HG02642 (cell line): ENCODE results near the gene ASXL1.
A peak's percentile ranks its signal among the peaks of the same experiment; 100 is the strongest.

Experiments
- ATAC-seq: cut with Tn5 transposase; IDR thresholded peaks from one replicate; pipeline ENCODE4 v1.9.1; 2021; ENCODE audit warnings: mild to moderate bottlenecking; ENCODE audit not compliant: unreplicated experiment, poor library complexity

Gene ASXL1

DNA sequence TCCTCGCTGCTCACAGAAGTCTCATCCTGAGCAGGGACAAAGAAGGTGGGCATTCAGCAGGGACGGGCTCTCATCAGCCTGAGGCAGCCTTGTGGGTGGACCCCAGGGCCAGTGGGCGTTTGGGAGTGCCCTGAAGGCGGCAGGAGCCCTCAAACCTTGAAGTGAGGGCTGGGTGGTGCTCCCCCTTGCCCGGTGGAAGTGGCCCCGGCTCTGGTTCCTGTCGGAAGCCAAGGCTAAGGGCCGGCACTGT, 116.5 kb downstream of the ASXL1 start:
- no peak for ATAC-seq

DNA sequence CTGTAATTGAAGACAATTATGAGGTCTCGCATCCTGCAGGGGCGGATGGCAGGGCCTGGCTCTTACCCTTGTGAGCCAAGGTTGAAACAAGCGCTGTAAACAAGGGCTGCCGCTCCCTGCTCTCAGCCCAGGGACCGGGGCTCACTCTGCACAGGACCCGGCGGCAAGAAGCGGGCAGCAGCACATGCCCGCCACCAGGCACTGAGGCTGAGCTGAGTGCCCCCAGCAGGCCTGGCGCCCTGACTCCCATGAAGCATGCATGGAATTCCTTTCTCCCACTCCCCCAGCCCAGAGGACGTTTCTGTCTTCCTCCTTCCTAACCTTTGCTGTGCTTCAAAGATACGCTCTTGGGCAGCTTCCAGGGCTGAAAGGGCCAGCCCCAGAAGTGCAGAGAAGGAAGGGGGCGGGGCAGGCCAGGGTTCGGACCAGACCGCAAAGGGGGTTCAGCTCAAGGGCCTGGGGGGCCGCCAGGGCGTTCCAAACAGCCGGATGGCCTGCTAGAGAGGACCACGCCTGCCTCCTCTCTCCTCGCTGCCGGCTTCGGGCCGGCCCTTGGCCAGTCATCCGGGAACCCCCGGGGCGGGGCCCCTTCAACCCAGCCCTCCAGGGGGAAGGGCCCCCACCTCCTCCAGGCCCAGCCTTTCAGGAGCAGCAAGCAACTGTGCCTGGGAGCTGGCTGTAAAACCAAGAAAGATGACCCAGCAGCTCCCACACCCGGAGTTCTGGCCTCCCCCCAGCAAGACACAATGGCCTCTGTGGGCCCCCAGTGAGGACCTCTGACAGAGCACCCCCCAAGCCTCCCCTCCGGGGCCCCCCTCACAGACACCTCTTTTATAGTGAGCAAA, 117.1 kb downstream of the ASXL1 start:
- ATAC-seq, result no peak

DNA sequence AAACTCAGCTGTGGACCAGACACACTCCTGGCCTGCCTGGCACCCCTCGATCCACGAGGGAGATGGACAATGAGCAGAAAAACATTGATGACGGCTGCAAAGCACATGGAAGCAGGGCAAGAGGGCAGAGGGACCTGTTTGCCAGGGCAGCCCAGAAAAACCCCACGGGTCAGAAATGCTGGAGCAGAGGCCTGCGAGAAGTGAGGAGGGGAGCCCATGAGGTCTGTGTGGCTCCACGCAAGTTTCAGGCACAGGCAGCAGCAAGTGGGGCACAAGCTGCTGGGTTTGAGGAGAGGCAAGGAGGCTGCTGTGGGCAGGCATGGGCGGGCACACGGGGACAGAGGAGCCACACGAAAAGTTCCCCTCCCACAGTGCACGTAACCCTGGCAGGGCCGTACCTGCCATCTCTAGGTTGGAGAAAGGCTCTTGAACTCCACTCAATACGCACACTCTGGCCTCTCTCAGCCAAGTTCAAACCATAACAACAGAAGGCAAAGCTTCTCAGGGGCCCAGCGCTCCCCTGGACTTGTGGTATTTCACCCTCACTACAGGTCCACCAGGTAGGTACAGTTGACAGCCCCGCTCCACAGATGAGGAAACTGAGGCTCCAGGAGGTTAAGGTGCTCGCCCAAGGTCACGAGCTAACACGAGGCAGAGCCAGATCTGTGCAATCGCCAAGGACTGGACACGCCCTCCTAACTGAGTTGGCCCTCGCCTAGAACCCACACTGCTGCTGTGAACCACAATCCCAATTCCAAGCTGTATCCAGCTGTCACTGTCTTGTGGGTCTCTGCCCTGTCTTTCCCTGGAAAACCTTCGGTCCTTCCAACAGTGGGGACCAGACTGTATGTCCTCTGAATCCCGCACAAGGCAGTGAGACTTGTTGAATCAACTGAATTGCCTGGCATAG, 118.8 kb downstream of the ASXL1 start:
- ATAC-seq, result no peak

DNA sequence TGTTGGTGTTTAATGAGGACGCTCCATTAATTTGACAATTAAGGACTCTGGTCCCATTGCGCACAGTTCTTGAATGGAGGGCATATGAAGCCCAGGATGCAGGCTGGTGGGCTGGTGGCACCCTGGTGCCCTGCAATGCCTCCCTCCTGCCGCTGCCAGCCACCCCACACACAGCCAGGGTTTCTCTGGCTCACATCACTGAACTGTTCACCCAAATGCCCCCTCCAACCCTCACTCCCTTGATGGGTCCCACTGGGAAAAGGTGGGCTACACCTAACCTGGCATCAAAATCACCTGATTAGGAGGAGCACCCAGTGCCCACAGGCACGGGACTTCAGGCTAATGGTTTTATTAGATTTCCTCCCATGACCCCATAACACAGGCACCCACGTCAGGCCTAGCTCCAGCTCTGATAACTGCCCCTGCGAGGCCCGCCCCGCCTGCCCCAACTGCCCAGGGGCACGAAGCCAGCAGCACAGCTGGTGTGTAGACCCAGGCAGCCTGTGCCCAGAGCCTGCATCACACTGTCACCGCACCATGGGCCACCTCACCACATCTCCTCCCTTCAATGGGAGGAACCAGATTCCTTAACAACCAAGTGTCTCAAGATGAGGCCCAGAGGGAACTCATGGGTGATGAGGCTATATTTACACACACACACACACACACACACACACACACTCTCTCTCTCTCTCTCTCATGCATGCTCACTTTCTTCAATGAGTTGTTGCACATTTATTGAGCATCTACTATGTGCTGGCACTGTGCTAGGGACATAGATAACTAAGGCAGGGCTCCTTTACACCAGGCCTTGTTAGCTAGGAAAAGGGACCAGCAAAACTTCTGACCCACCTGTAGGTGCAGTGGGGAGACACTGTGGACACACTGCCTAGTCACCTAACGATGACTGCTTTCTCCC, 119.7 kb downstream of the ASXL1 start:
- ATAC-seq, result no peak

DNA sequence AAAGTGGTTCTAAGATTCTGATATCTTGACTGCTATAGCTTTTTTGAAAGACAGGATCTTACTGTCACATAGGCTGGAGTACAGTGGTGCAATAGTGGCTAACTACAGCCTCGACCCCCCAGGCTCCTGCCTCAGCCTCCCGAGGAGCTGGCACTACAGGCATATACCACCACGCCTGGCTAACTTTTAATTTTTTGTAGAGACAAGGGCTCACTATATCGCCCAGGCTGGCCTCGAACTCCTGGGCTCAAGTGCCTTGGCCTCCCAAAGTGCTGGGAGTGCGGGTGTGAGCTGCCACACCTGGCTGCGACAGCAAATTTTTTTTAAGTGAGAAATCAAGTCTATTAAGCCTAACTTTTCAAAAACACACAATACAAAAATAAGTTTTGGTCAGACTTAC, 120.4 kb downstream of the ASXL1 start:
- ATAC-seq, result no peak

DNA sequence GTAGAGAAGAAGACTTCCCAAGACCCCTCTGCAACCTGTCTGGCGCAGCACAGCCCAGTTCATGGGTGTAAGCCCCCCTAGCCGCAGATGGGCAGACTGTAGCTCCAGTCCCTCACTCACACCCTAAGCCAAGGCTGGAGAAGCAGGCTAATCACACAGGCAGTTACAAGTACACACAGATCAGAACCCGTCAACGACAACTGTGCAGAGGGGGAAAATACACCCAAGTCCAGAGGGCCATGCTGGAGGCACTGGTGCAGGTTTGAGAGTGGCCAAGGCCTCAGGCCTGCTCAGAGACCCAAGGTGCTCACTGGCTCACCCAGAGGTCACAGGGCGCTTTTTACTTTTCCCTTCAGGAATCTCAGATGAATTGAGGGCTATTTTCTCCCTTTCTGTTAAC, 120.9 kb downstream of the ASXL1 start:
- no peak for ATAC-seq

DNA sequence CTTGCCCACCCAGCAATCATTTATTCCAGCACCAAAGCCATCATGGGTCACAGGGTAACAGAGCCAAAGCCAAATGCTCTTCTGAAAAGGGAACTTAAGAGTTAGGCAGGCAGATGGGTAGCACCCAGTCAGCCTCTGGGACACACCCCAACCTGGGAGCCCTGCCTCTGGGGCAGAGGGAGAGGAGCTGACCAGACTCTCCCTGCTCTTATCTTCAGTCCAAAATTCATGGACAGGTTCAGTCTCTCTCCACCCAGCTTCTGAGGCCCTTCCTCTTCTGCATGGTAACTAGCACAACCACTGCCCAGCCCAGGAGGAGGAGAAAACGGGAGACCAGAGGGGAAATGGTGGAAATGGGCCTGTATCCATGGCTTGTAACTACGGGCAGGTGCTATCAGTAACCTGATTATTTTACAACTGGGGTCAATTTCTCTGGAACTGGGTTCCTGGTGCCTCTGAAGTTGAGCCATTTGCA, 121.6 kb downstream of the ASXL1 start:
- ATAC-seq, result no peak

DNA sequence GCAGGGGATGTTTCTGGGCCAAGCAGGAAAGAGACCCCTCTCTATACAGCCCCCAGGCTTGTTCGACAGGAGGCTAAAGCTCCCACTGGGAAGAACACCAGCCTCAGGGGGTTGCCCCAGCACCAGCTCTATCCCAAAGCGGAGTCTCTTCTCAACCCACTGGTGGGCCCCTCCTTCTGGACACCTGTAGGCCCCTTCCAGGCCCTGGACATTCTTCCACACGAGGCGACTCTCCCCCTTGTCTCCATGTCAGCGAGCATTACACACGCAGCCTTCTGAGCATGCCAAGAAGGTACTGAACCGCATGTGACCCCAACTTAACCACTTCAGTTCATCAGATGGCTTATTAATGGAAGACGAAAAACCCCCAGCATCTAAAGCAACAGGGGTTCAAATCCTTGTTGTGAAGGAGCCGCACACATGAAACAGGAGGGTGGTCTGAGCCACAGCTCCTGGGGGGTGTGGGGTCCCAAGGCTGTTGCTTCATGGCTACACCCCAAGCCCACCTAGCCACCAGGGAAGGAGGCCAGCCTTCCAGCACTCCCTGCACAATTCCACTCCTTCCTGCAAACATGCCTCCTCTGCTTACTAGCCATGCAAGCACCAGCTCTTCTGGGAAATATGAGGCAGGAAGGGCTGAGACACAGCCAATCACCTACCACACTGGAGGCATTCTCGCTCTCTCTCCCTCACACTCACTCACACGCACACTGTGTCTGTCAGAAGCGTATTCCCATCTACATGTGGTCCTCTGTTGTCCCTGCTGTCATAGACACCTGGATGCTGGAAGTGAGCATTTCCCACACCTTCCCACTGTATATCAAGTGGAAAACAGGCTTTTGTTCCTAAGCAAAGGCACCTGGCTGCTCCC, 122.5 kb downstream of the ASXL1 start:
- no peak for ATAC-seq

DNA sequence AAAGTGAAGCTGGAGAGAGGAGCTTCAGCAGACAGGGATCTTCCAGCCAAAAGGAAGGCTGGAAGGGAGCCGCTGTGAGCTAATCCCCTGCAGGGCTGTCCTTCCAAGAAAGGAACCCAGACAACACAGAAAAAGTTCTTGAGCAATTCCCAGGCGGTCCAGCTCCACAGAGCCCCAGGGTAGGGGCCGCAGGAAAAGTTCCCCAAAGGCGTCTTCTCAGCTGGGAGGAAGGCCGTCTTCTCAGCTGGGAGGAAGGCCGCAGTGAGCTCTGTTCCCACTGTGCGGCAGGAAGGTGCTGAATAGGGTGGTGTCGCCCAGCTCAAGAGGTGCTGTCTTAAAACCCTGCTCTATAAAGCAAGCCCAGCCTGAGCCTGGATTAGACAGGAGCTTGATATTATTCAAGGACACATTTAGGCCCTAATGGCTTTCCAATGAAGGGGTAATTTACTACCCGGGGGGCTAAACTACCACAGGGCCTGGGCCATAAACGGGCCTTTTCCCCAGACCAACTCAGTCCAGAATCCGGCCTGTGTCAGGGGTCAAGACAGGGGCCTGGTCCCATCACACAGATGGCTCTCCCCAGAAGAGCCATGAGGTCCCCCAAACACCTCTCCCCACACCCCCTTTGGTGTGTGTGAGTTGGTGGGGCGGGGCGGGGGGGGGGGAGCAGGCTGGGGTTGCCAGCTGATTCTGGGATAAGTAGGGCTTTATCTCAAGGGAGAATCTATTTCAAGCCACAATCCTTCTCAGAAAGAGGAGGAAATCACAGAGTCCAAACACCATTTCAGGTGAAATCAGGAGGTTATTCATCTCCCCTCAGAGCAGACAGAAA, 123.4 kb downstream of the ASXL1 start:
- ATAC-seq, result no peak

DNA sequence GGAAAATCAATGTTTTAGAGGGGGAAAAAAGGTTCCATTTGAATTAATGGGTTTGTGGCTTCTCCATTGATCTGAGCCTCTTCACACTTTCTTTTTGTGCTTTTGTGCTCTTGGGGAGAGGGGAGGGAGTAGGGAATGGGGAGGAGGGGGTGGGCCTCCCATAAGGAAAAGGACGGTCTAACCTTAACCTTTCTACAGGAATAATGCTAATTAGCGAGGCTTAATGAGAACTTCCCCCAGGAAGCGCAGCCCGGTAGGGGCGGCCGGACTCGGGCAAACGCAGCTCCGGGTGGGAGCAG, 124.0 kb downstream of the ASXL1 start:
- ATAC-seq, result no peak

DNA sequence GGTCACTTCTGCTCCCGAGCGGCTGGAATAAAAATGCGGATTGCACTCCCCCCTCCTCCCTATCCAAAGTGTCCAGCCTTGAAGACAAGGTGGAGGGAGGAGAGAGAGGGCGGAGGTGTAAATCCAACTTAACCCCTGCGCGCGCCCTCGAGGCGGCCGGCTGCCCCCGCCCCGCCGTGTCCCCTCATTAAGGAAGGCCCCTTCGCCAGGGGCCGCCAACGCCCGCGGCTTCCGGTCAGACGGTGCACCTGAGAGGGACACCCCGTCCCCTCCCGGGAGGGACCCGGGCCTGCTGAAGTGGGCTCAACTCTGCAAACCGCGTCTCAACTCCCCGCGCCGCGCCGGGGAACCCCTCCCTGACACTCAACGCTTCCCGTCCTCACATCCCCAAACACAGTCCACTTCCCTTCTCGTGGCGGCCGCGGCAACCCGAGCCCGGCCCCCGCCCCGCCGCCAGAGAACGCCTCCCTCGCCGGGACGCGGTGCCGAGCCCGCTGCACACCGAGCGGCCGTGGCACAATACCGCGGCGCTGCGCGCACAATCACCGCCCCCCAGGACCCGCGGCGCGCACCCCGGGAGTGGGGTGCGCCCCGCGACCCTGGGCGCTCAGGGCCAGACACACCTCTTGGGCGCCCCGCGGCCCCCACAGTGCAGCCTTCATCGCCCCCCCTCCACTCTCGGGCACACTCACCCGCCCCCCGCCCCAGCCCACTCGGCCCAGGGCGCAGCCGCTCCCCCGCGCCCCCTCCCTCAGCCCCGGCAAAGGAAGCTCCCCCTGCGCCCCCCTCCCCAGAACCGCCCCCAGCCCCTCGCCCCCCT, 124.5 kb downstream of the ASXL1 start:
- no peak for ATAC-seq

DNA sequence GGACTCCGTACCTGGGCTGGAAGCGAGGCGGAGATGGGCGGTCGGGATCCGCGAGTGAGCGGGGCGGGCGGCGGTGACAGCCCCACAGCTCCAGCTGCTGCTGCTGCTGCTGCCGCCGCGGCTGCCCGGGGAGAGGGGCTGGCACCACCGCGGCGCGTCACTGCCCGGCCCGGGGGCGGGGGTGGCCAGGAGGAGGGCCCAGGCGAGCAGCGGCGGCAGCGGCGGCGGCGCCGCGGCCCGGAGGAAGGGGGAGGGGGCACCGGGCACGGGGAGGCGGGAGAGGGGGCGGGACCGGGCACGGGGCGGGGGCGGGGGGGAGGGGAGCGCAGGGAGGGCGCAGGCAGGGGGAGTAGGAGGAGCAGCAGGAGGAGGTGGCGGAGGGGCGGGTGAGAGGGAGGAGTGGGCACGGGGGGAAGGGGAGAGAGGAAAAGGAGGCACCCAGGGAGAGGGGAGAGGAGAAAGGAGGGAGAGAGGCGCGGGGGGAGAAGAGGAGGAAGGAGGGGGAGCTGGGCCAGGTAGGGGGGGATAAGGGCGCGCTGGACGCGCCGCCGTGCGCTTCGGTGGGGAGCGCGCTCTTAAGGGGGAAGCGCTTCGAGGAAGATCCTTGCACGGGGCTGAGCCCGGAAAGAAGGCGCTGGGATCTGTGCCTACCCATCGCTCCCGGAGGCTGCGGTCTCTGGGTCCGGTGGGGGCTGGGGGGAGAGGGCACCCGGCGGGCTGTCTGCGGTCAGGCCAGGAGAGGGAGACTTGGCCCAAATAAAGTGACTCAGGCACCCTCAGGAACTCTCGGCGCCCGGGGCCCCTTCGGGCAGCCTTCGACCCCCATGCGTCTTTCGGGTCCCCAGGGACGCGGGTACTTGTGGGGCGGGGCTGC, 125.5 kb downstream of the ASXL1 start:
- no peak for ATAC-seq

DNA sequence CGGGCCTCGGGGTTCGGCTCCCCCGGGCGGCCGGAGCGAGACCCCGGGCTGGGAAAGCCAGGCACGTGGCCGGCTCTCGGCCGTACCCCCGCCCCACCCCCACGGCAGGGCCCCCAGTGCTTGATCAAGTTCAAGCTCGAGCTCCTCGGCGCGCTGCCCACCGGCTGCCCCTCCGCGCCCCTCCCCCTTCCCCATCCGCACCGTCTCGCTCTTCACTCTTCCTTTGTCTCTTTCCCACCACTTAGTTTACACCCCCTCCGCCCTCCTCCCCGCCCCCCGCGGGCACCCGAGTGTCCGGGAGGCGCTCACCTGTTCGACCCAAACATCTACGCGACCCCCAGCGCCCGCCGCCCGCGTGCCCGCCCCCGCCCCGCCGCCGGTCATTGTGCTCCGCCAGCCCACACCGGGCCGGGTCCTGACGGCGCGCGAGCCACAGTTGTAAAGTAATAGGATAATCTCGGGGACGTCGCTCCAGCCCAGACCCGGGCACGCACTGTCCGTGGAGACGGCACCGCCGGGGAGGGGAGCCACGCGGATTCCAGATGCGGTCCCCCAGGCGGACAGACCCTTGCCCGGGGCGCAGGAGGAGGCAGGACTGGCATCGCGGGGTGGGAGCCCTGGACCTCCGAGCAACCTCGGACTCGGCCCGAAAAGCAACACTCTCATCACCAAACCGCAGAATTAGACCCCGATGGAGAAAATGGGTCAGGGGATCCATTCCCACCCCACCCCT, 126.3 kb downstream of the ASXL1 start:
- no peak for ATAC-seq

DNA sequence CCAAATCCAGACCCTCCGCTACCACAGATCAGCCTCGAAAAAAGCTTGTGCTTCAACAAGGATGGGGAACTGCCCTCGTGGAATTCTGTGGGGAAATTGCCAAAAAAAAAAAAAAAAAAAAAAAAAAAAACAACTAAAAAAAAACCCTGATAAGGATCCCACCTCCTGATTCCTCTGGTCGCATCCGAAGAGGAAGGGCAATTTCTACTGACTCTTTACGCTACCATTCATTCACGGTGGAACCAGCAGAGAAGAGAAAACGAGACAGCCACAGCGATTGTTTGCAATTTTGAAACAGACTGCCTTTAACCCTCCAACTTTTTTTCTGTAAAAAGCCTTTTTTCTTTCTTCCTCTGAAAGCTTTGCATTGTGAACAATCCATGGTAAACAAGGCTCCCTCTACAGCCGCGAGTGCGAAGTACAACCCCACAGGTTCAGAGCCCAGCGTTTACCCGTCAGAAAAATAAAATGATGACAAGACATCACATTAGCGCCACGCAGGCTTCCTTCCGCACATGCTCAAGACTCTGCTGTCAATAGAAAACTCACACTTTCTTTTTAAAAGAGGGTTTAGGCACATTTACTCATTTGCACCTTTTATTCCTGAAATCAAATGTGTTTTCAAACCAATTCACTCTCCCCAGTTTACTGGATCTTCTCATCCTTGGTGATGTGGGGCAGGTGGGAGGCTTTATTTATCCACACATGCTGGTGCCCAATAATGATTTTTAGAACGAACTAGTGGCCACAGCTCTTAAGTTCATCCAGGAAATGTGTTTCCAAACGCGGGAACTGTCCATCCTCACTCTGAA, 127.0 kb downstream of the ASXL1 start:
- peak; percentile 60 for ATAC-seq

DNA sequence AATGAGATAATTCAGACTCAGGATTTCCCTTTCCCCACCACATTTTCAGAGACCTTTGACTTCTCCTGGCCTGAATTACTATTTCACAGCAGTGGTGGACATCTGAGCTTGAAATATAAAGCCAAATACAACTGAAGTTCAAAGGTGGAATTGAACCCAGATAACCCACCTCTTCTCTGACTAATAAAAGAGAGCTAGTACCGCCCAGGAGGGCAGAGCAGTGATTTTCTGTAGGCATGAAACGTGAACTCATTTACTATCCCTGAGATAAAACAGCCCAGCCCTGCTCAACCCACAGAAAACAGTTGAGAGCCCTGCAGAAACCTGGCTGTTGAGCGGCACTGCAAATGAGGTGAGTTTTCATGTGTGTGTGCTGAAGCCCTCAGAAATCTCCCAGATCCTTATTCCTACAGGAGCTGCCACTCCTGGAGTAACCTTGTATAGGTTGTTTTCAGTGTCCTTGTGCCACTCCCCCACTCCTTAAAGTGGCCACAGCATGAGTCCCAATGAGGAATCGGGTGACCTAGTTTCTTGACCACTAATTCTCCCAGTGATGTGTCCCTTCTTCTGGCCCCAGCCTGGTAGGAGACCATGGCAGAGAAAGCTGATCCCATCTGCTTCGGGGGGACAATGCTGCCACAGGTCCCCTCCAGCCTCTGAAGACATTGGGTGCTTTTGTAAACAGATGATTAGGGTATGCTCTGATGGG, 127.8 kb downstream of the ASXL1 start:
- ATAC-seq, result no peak
